Left cardiac atrium (tissue), 4 donors: ENCODE data around the gene DUSP10. TPM values are rescaled to one million over a fixed set of nuclear protein-coding genes. Genes with fewer than 3 reads are reported as not detected.

Source experiments
- ATAC-seq, 2 donors: fragments of 200-7000 bp; cut with Tn5 transposase; one replicate each; pipeline ENCODE4 v1.9.1; 2020; ENCODE audit warnings: mild to moderate bottlenecking in 2 of 2, moderate library complexity in 2 of 2
- DNase-seq: peaks from one replicate; pipeline ENCODE4 v3.0.0-alpha.2; 2020
- intact Hi-C, 2 donors: fragments of 100-400 bp; cut with DNase I; formaldehyde crosslinking; loops; one replicate each; pipeline versions ENCODE4 v1.14.1 to v1.15.1; 2022 to 2023
- total RNA-seq, 2 donors: library from RNA; stranded (reverse); fragmentation: NEBNext Ultra II Directional; extraction: Animal tissue kit (Norgen Biotek cat#: 25700); gene quantifications; one replicate each; pipeline ENCODE4 v1.2.1, GENCODE V29; 2021
- donor health status: DM: no; HTN: yes; CAD: no.
- donor health status: DM: no; HTN: yes; CAD: no; lungs with severe emphysema.
- donor health status: DM: yes; HTN: yes; CAD: no.
- donor health status: Dilated cardiomyopathy.

The DUSP10 gene
- total RNA-seq, 2 donors from 2014 or later = 5.3 to 6.5 TPM

GRCh38 chr1:221701570-221702186, 40.2 kb downstream of the DUSP10 start:
- ATAC-seq = no peak
- DNase-seq = no peak
- intact Hi-C loops = no loop called here

DNA sequence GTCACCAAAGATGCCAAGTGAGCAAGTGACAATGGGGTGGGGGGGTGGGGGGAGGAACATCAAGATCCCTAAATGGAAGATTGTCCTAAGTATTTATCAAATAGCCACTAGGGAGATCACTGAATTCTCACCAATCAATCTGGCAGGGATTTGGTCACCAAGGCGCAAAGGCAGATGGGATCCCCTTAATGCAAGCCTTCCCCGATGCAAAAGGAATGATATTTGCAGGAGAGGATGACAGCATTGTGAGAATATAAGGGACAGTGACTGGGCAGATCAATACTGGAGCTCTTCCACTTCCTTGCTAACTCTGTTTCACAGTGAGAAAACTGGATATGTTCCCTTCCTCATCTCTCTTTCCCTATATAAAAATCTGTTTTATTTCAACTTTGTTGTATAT, 40.9 kb downstream of the DUSP10 start:
- DNase-seq (no peak), ATAC-seq (no peak)
- intact Hi-C loops = no loop called here

- DNase-seq = no peak
- intact Hi-C loops = no loop called here
- ATAC-seq = no peak
These were observed 41.4 kb downstream of the DUSP10 start for GRCh38 chr1:221700536-221700935.

DNA sequence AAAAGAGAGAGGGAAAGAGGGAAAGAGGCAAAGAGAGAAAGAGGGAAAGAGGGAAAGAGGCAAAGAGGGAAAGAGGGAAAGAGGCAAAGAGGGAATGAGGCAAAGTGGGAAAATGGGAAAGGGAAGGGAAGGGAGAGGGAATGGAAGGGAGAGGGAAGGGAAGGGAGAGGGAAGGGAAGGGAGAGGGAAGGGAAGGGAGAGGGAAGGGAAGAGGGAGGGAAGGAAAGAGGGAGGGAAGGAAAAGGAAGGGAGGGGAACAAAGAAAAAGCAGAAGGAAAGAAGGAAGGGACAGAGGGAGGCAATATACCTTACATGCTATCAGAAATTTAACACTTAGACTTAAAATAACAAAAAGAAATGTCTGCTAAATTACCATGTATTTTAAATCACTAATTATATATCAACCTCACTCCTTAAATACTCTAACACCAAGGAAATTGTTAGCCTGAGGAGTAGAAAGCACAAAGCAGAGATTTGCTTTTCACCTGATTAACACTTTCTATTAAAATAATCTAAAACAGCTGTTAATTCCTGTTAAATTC, 41.8 kb downstream of the DUSP10 start:
- ATAC-seq (no peak), DNase-seq (no peak)
- intact Hi-C loops = no loop called here

- DNase-seq = no peak
- intact Hi-C loops = no loop called here
- ATAC-seq = no peak
These were observed 42.3 kb downstream of the DUSP10 start for GRCh38 chr1:221699577-221699976.

GRCh38 chr1:221698579-221699349, 43.1 kb downstream of the DUSP10 start:
- intact Hi-C loops = no loop called here
- DNase-seq (no peak), ATAC-seq (peak in 1 of 2 donors; percentile 28)

DNA sequence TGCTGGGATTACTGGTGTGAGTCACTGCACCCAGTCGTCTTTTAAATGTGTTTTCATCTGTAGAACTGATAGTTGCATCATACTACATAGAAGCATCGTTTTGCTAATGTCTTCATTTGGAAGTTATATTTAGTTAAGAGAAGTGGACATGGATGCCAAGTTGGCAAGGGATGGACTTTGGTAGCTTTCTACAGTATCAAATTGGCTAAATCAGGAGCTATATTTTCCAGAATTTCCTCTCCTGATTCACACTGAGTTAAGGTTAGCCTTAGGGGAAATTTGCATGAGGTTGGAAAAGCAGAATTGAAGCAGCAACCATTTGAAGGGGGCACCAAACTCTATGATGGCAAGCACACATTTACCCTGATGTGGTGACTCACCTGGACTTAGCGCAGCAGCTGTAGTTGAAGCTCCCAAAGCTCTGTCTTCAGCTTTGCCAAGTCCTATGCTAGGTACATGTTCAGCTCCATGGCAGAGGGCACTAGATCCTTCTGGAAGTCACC, 43.9 kb downstream of the DUSP10 start:
- ATAC-seq (peak in 1 of 2 donors; percentile 62), DNase-seq (no peak)
- intact Hi-C loops = no loop called here

DNA sequence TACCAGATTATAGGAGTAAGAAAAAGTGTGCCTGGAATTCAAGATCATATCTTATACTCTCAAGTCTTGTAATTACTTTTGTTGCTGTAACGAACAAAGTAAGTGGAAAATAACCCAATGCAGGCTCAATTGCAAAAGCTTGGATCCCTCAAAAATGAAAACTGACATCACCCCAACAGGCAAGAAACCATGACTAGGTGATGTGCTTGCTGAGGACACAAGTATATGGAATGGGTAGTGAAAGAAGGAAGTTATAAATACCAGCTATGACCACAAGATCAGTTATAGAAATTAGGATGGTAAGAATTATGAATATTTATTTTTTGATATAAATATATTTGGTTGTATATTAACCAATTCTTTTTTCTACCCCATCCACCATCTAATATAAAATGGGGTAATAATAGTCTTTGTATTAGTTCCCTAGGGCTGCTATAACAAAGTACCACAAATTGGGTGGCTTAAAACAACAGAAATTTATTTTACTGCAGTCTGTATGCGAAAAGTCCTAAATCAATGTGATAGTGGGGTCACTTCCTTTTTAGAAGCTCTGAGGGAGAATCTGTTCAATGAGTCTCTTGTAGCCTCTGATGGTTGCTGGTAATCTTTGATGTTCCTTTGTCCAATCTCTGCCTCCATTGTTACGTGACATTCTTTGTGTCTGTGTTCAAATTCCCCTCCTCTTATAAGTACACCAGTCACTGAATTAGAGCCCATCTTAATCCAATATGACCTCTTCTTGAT, 45.0 kb downstream of the DUSP10 start:
- ATAC-seq (no peak), DNase-seq (no peak)
- intact Hi-C loops = no loop called here

DNA sequence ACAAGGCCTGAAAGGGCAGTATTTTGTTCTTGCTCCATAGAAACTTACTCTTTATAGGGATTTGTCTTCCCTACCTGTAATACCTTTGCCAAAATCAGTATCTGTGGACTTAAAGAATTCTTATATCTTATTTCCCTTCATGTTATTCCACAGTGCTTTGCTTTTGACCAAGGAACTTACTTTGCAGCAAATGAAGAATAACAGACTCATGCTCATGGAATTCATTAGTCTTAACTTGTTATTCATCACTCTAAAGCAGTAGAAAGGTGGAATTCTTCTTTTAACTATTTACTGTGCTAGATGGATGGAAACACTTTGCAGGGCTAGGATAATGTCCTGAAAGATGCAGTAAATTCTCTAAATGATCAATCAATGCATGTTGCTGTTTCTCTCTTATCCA, 45.9 kb downstream of the DUSP10 start:
- intact Hi-C loops = no loop called here
- ATAC-seq (no peak), DNase-seq (no peak)

DNA sequence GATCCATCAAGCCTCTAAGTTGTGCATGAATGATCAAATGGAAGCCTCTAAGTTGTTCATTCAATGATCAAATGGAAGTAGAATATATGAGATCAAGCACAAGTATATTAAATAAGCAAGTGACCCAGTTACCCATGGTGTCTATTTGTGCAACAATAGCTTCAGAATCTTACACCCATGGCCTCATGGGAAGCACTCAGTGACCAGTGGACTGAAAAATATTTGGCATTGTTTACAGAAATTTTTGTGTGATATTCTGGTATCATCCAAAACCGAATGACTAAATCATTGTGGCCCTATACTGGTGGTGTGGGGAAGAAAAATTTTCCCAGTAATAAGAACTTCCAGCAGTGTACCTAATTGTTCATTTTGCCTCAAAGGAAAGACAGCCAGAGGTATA, 46.6 kb downstream of the DUSP10 start:
- ATAC-seq = no peak

GRCh38 chr1:221694109-221694508, 47.8 kb downstream of the DUSP10 start:
- ATAC-seq = no peak
- no peak for DNase-seq
- intact Hi-C loops = no loop called here

More for the DNA sequence above, 46.6 kb downstream of the DUSP10 start:
- intact Hi-C loops = no loop called here
- DNase-seq = no peak

DNA sequence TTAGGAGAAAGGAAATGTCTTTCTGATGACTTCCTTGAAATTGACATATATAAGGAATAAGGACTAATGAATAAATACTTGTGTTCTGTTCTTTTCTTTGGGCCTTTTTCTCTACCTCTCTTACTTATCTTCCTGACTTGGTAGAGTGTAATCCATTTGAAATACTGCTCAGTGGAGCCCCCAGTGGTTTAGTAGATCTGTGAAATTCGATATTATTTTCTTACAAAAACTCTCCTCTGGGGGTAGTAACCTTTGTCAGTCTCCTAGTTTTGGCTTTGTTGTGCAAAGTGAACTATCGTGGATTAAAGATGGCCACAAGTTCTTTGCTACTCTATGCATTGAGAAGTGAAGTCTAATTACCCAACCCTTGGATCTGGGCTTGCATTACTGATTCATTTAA, 48.8 kb downstream of the DUSP10 start:
- no peak for ATAC-seq
- intact Hi-C loops = no loop called here
- DNase-seq = no peak

DNA sequence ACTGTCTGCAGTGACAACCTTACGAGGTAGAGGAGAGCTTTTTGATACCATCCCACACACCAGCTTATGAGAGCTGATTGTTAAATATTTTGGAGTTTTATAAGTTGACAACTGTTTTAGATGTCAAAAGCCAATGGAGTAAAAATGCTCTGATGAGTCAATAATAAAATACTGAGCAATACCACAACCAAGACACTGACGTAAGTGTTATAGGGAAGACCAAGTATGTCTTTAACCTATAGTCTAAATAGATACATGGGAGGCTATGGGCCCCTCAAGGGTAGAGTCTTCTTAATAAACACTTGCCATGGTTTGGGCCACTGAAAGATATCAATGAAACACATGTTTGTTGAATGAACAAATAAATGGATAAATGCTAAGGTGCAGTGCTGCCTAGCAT, 49.2 kb downstream of the DUSP10 start:
- DNase-seq = no peak
- intact Hi-C loops = no loop called here
- ATAC-seq = no peak

GRCh38 chr1:221691261-221691660, 50.6 kb downstream of the DUSP10 start:
- DNase-seq = no peak
- intact Hi-C loops = no loop called here
- no peak for ATAC-seq

GRCh38 chr1:221690858-221691257, 51.0 kb downstream of the DUSP10 start:
- ATAC-seq = no peak
- intact Hi-C loops = no loop called here
- no peak for DNase-seq

DNA sequence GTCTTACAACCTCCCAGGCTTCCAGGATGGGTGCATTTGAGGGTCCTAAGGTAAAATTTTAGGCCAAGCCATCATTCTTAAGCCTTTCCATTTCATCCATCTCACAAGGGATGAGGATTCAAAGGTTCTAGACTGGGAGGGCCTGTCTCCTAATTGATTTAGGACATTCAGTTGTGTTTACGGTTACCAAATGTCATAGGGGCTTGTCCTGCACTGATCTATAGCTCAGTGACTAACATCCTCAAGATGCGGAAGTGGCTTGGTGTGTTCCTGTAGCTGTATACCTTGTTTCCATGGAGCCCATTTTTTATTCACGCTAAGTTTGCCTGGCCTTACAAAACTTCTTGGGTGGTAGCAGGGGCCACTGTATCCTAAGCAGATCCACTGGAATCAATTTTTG, 52.8 kb downstream of the DUSP10 start:
- no peak for ATAC-seq
- intact Hi-C loops = no loop called here
- DNase-seq = no peak

- ATAC-seq = no peak
- DNase-seq = no peak
- intact Hi-C loops = no loop called here
These were observed 53.4 kb downstream of the DUSP10 start for GRCh38 chr1:221688488-221688843.

- intact Hi-C loops = no loop called here
- ATAC-seq (peak; percentile 95), DNase-seq (no peak)
These were observed 53.9 kb downstream of the DUSP10 start for GRCh38 chr1:221687836-221688487.

DNA sequence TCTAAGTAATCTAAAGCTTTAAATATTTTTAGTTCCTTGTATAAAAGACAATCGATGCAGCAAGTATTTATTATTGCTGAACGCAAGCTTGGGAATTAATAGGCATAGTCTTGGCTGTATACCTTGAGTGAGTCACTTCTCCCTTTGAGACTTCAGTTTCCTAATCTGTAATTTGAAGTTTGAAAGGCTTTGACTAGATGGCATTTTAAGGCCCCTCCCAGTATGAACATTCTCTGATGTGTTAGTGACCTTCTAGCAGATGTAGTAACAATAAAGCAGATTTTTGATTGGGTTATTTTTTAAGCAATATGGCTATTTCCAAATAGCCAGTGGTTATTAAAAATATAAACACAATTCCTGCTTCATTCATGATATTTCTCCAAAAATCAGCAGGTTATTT, 58.2 kb downstream of the DUSP10 start:
- no peak for ATAC-seq
- no peak for DNase-seq
- intact Hi-C loops = no loop called here

DNA sequence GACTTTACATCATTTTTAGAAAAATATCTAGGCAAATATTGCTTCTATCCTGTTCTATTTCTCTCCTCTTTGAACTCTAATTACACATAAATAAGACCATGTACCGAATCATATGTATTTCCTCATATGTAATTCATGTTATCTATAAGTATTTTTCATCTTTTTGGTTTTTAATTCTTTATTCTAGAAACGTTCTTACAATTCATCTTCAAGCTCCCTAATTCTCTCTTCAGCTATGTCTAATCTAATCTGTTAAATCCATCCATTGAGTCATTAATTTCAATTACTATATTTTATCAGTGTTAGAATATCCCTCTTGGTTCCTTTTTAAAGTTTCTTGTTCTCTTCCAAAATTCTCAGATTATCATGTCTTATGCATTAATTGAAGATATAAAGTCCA, 61.8 kb downstream of the DUSP10 start:
- intact Hi-C loops = no loop called here
- ATAC-seq (no peak), DNase-seq (no peak)
